Dendritic cell treated with granulocyte-macrophage colony-stimulating factor and Interleukin-4, amounts not matched to agents 40 ng/mL and 50 ng/mL, for 4 days (primary cell): ENCODE results near the gene TCF19.

Experiments
- H3K27ac Mint-ChIP-seq: one replicate; pipeline ENCODE4 v1.8.0; 2022; ENCODE audit warnings: mild to moderate bottlenecking, mixed read lengths
- H3K27me3 Mint-ChIP-seq: one replicate; pipeline ENCODE4 v1.8.0; 2022; ENCODE audit warnings: mild to moderate bottlenecking, mixed read lengths
- H3K36me3 Mint-ChIP-seq: one replicate; pipeline ENCODE4 v1.8.0; 2022; ENCODE audit warnings: low read depth, mixed read lengths
- H3K4me1 Mint-ChIP-seq: one replicate; pipeline ENCODE4 v1.8.0; 2022; ENCODE audit warnings: low read depth, mixed read lengths
- H3K4me3 Mint-ChIP-seq: one replicate; pipeline ENCODE4 v1.8.0; 2022; ENCODE audit warnings: mild to moderate bottlenecking, moderate library complexity, mixed read lengths
- H3K9me3 Mint-ChIP-seq: one replicate; pipeline ENCODE4 v1.8.0; 2022; ENCODE audit warnings: mixed read lengths
- intact Hi-C: fragments of 100-400 bp; cut with micrococcal nuclease; formaldehyde crosslinking; loops from one replicate; pipeline ENCODE4 v1.15.0; 2022

TCF19 gene

GRCh38 chr6:31158140-31158862 lies at the start of gene TCF19:
Gene TCF19, plus strand, starts transcription at chr6:31158589. Its CDS starts 881 bp downstream, at chr6:31159470.
- peak within 1 kb of the TSS; percentile 77 for H3K27ac Mint-ChIP-seq
- H3K27me3 Mint-ChIP-seq: no peaks in the 10 kb centered on the region
- peaks cover 15% of the 10 kb centered on the region for H3K36me3 Mint-ChIP-seq
- peaks cover 26% of the 10 kb centered on the region for H3K4me1 Mint-ChIP-seq
- peak within 1 kb of the TSS; percentile 84 for H3K4me3 Mint-ChIP-seq
- intact Hi-C loops: no loop called here
- H3K9me3 Mint-ChIP-seq: no peaks in the 10 kb centered on the region

GRCh38 chr6:31110825-31111582 lies 47.4 kb upstream of the TCF19 start:
- H3K4me3 Mint-ChIP-seq: no peak overlapping the region
- intact Hi-C loops: no loop called here
- H3K4me1 Mint-ChIP-seq: peaks cover 85% of the 10 kb centered on the region
- peaks cover 37% of the 10 kb centered on the region for H3K27me3 Mint-ChIP-seq
- no peak overlapping the region for H3K27ac Mint-ChIP-seq
- H3K9me3 Mint-ChIP-seq: no peaks in the 10 kb centered on the region
- no peaks in the 10 kb centered on the region for H3K36me3 Mint-ChIP-seq

GRCh38 chr6:31111712-31112111 lies 46.7 kb upstream of the TCF19 start:
- H3K9me3 Mint-ChIP-seq: no peaks in the 10 kb centered on the region
- H3K4me3 Mint-ChIP-seq: no peak overlapping the region
- peaks cover 85% of the 10 kb centered on the region for H3K4me1 Mint-ChIP-seq
- no peak overlapping the region for H3K27ac Mint-ChIP-seq
- intact Hi-C loops: no loop called here
- H3K36me3 Mint-ChIP-seq: no peaks in the 10 kb centered on the region
- H3K27me3 Mint-ChIP-seq: peaks cover 37% of the 10 kb centered on the region

GRCh38 chr6:31112478-31112877 lies 45.9 kb upstream of the TCF19 start, which contains the start of gene C6orf15:
Gene C6orf15, minus strand, starts transcription at chr6:31112575. Its CDS starts 20 bp downstream, at chr6:31112555.
- Mint-ChIP-seq H3K27ac (peak within 1 kb of the TSS; percentile 28), H3K9me3 (no peaks in the 10 kb centered on the region), H3K4me1 (peaks cover 86% of the 10 kb centered on the region), H3K4me3 (no peak within 1 kb of the TSS), H3K36me3 (no peaks in the 10 kb centered on the region), H3K27me3 (peaks cover 42% of the 10 kb centered on the region)
- intact Hi-C loops: no loop called here

- Mint-ChIP-seq H3K36me3 (no peaks in the 10 kb centered on the region), H3K4me3 (no peak overlapping the region), H3K27me3 (peaks cover 50% of the 10 kb centered on the region), H3K4me1 (peaks cover 70% of the 10 kb centered on the region), H3K27ac (peak overlapping the region; percentile 71), H3K9me3 (no peaks in the 10 kb centered on the region)
- intact Hi-C loops: no loop called here
Measured at GRCh38 chr6:31113861-31114540, 44.4 kb upstream of the TCF19 start.

GRCh38 chr6:31114541-31114878 lies 43.9 kb upstream of the TCF19 start, which contains the start of gene PSORS1C1:
Gene PSORS1C1, plus strand, starts transcription at chr6:31114800. Its CDS starts 14,833 bp downstream, at chr6:31129633.
- Mint-ChIP-seq H3K27ac (peak within 1 kb of the TSS; percentile 71), H3K9me3 (no peaks in the 10 kb centered on the region), H3K4me1 (peaks cover 65% of the 10 kb centered on the region), H3K27me3 (peaks cover 51% of the 10 kb centered on the region), H3K4me3 (peak within 1 kb of the TSS; percentile 0), H3K36me3 (no peaks in the 10 kb centered on the region)
- intact Hi-C loops: no loop called here

- Mint-ChIP-seq H3K4me3 (peak overlapping the region; percentile 0), H3K36me3 (no peaks in the 10 kb centered on the region), H3K27me3 (peaks cover 45% of the 10 kb centered on the region), H3K4me1 (peaks cover 58% of the 10 kb centered on the region), H3K27ac (peak overlapping the region; percentile 71), H3K9me3 (no peaks in the 10 kb centered on the region)
- intact Hi-C loops: no loop called here
Measured at GRCh38 chr6:31114970-31115849, 43.2 kb upstream of the TCF19 start.

GRCh38 chr6:31115941-31116560 lies 42.3 kb upstream of the TCF19 start:
- no peaks in the 10 kb centered on the region for H3K36me3 Mint-ChIP-seq
- intact Hi-C loops: no loop called here
- H3K27me3 Mint-ChIP-seq: peaks cover 39% of the 10 kb centered on the region
- peaks cover 50% of the 10 kb centered on the region for H3K4me1 Mint-ChIP-seq
- peak overlapping the region; percentile 71 for H3K27ac Mint-ChIP-seq
- H3K4me3 Mint-ChIP-seq: no peak overlapping the region
- H3K9me3 Mint-ChIP-seq: no peaks in the 10 kb centered on the region

- Mint-ChIP-seq H3K4me3 (no peak overlapping the region), H3K36me3 (no peaks in the 10 kb centered on the region), H3K27ac (peak overlapping the region; percentile 71), H3K27me3 (peaks cover 42% of the 10 kb centered on the region), H3K9me3 (no peaks in the 10 kb centered on the region), H3K4me1 (peaks cover 47% of the 10 kb centered on the region)
- intact Hi-C loops: no loop called here
Measured at GRCh38 chr6:31116661-31117385, 41.6 kb upstream of the TCF19 start.

- H3K4me3 Mint-ChIP-seq: no peak overlapping the region
- H3K27me3 Mint-ChIP-seq: peaks cover 36% of the 10 kb centered on the region
- intact Hi-C loops: no loop called here
- H3K9me3 Mint-ChIP-seq: no peaks in the 10 kb centered on the region
- peak overlapping the region; percentile 37 for H3K27ac Mint-ChIP-seq
- H3K36me3 Mint-ChIP-seq: no peaks in the 10 kb centered on the region
- H3K4me1 Mint-ChIP-seq: peaks cover 47% of the 10 kb centered on the region
Measured at GRCh38 chr6:31118178-31118577, 40.2 kb upstream of the TCF19 start.

- Mint-ChIP-seq H3K27me3 (peaks cover 43% of the 10 kb centered on the region), H3K27ac (no peak within 1 kb of the TSS), H3K4me1 (peaks cover 36% of the 10 kb centered on the region), H3K36me3 (no peaks in the 10 kb centered on the region), H3K4me3 (no peak within 1 kb of the TSS), H3K9me3 (no peaks in the 10 kb centered on the region)
- intact Hi-C loops: no loop called here
Measured at GRCh38 chr6:31120151-31120915, 38.1 kb upstream of the TCF19 start, which contains the start of gene CDSN. Gene CDSN, minus strand, starts transcription at chr6:31120446. Its CDS starts 27 bp downstream, at chr6:31120419.
